MCF 10A (cell line): Measurements from ENCODE around the gene NFIB. TPM values are rescaled to one million over a fixed set of nuclear protein-coding genes. Genes with fewer than 3 reads are reported as not detected.

Source experiments
- BruUV-seq: library from RNA; stranded (reverse); fragments of 400-500 nt; replicated peaks from 2 replicates; lab custom pipeline; 2021; lab: Mats Ljungman, UMichigan
- CTCF ChIA-PET: fragments of 300-600 bp; sonication (Branson Sonifier 250); formaldehyde crosslinking; extraction: SDS; loops from one replicate; lab custom pipeline; 2021; ENCODE audit warnings: antibody characterized with exemption, inconsistent platforms; lab: Yijun Ruan, JAX
- POLR2A ChIA-PET: fragments of 300-600, 350-650 bp; sonication (Branson Sonifier 250); formaldehyde crosslinking; extraction: SDS; loops from one replicate; lab custom pipeline; 2020; ENCODE audit warnings: antibody characterized with exemption, inconsistent platforms; lab: Yijun Ruan, JAX
- DNase-seq: peaks from one replicate; pipeline ENCODE4 v3.0.0-alpha.2; 2018; ENCODE audit not compliant: unreplicated experiment
- H3K27ac Mint-ChIP-seq: one replicate; pipeline ENCODE4 v1.8.0; 2022; ENCODE audit warnings: mild to moderate bottlenecking, low read depth, mixed read lengths; ENCODE audit not compliant: unreplicated experiment
- H3K27me3 Mint-ChIP-seq: one replicate; pipeline ENCODE4 v1.8.0; 2022; ENCODE audit warnings: mixed read lengths; ENCODE audit not compliant: insufficient read depth, unreplicated experiment
- H3K36me3 Mint-ChIP-seq: one replicate; pipeline ENCODE4 v1.8.0; 2022; ENCODE audit warnings: mild to moderate bottlenecking, moderate library complexity, mixed read lengths; ENCODE audit not compliant: insufficient read depth, unreplicated experiment
- H3K4me1 Mint-ChIP-seq: one replicate; pipeline ENCODE4 v1.8.0; 2022; ENCODE audit warnings: mixed read lengths; ENCODE audit not compliant: insufficient read depth, unreplicated experiment
- H3K4me3 Mint-ChIP-seq: one replicate; pipeline ENCODE4 v1.8.0; 2022; ENCODE audit warnings: mild to moderate bottlenecking, moderate library complexity, mixed read lengths; ENCODE audit not compliant: unreplicated experiment
- H3K9me3 Mint-ChIP-seq: one replicate; pipeline ENCODE4 v1.8.0; 2022; ENCODE audit warnings: mixed read lengths; ENCODE audit not compliant: unreplicated experiment
- CTCF ChIP-seq: fragments of 200-600 bp; IDR thresholded peaks from one replicate; pipeline ENCODE4 v1.8.0; 2022; ENCODE audit warnings: antibody characterized with exemption, mild to moderate bottlenecking; ENCODE audit not compliant: unreplicated experiment
- intact Hi-C: fragments of 100-400 bp; cut with micrococcal nuclease; formaldehyde crosslinking; loops from 2 replicates; pipeline ENCODE4 v1.14.1; 2022
- total RNA-seq: library from RNA; stranded (reverse); gene quantifications from 2 replicates; pipeline ENCODE4 v1.2.3, GENCODE V29; 2022

The NFIB gene
- total RNA-seq, 1 experiment from 2014 or later = 70.8 TPM

- Mint-ChIP-seq H3K4me3 (no peak overlapping the region), H3K27ac (no peak overlapping the region), H3K27me3 (no peaks in the 10 kb centered on the region), H3K36me3 (no peaks in the 10 kb centered on the region), H3K4me1 (no peaks in the 10 kb centered on the region), H3K9me3 (no peaks in the 10 kb centered on the region)
- no peak for DNase-seq
- intact Hi-C loops = no loop called here
- CTCF ChIA-PET = interaction anchor here (0.7 to 1.5 kb wide), 3 partner anchors 13 to 17 kb away, joined by 3 to 6 read pairs (median 3); no protein-coding TSS in a partner anchor
- no peak for TF ChIP-seq CTCF
- no TSS peak for BruUV-seq
- POLR2A ChIA-PET = interaction anchor here (1.0 kb wide), 1 partner anchor 14 kb away, joined by 3 read pairs; no protein-coding TSS in a partner anchor
These were observed 26.4 kb upstream of the NFIB start for GRCh38 chr9:14340219-14340873.

DNA sequence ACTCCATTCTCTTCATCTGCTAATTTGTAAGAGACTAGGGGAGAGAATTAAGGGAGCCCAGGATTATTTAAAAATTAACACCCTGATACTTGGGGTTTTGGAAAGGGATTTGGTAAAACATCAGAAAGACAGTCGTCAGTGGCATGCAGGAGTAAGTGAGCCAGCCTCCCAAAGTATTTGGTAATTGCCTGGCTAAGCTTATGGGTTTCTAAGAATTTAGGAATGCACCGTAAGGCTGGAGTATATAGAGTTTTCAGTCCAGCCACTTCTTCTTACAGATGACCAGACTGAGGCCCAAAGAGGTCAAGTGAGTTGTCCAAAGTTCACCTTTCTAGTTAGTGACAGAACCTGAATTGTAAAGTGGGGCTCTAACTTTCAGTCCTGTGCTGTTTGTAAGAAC lies 25.8 kb upstream of the NFIB start:
- Mint-ChIP-seq H3K27me3 (no peaks in the 10 kb centered on the region), H3K27ac (no peak overlapping the region), H3K4me1 (no peaks in the 10 kb centered on the region), H3K36me3 (no peaks in the 10 kb centered on the region), H3K4me3 (no peak overlapping the region), H3K9me3 (no peaks in the 10 kb centered on the region)
- no TSS peak for BruUV-seq
- CTCF ChIA-PET = interaction anchor here (1.5 kb wide), 1 partner anchor 13 kb away, joined by 6 read pairs; no protein-coding TSS in a partner anchor
- no peak for TF ChIP-seq CTCF
- intact Hi-C loops = no loop called here
- POLR2A ChIA-PET = interaction anchor here (1.0 kb wide), 1 partner anchor 13 kb away, joined by 3 read pairs; no protein-coding TSS in a partner anchor
- no peak for DNase-seq

DNA sequence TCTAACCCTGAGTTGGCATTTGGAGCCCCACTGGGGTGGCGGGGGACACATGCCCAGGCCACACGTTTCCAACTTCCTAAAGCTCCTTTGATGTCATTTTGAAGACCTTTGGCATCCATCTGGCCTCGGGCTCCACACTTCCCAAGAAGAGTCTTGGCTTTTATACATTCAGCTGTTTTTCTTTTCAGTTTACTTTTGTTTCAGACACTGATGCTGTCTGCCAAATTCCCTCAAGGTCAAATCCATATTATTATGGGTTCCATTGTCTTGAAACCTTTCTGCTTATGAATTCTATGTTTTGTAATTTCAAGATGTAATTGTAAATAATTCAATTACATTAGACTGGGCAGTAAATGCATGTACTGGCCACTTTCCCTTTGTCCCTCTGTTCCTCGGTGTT lies 23.7 kb upstream of the NFIB start:
- intact Hi-C loops = no loop called here
- CTCF ChIA-PET = interaction anchor here (2.8 kb wide), 1 partner anchor 16 kb away, joined by 22 read pairs; no protein-coding TSS in a partner anchor
- BruUV-seq = no TSS peak
- H3K27ac Mint-ChIP-seq = no peak overlapping the region
- H3K4me3 Mint-ChIP-seq = no peak overlapping the region
- no peaks in the 10 kb centered on the region for H3K36me3 Mint-ChIP-seq
- POLR2A ChIA-PET = no interaction called here
- DNase-seq = no peak
- no peaks in the 10 kb centered on the region for H3K9me3 Mint-ChIP-seq
- H3K4me1 Mint-ChIP-seq = peaks cover under 1% of the 10 kb centered on the region
- H3K27me3 Mint-ChIP-seq = no peaks in the 10 kb centered on the region
- no peak for TF ChIP-seq CTCF

GRCh38 chr9:14336244-14336643 lies 22.3 kb upstream of the NFIB start:
- H3K27ac Mint-ChIP-seq = no peak overlapping the region
- no TSS peak for BruUV-seq
- no peak for TF ChIP-seq CTCF

More at GRCh38 chr9:14336244-14336643, 22.3 kb upstream of the NFIB start:
- Mint-ChIP-seq H3K4me1 (peaks cover 4% of the 10 kb centered on the region), H3K4me3 (no peak overlapping the region), H3K27me3 (no peaks in the 10 kb centered on the region), H3K36me3 (no peaks in the 10 kb centered on the region), H3K9me3 (no peaks in the 10 kb centered on the region)
- POLR2A ChIA-PET = interaction anchor here (1.9 kb wide), 1 partner anchor 8 kb away, joined by 4 read pairs; no protein-coding TSS in a partner anchor
- intact Hi-C loops = no loop called here
- CTCF ChIA-PET = no interaction called here
- DNase-seq = no peak
